GM12872 (cell line): Measurements from ENCODE around the gene MMRN1.

ENCODE experiments used
- TF ChIP-seq, protein P1 (sequence below): IDR thresholded peaks from 3 replicates; pipeline ENCODE4 v1.5.1; 2011; ENCODE audit warnings: low read depth, mild to moderate bottlenecking, low read length, moderate library complexity; ENCODE audit not compliant: insufficient read depth

The MMRN1 gene

DNA sequence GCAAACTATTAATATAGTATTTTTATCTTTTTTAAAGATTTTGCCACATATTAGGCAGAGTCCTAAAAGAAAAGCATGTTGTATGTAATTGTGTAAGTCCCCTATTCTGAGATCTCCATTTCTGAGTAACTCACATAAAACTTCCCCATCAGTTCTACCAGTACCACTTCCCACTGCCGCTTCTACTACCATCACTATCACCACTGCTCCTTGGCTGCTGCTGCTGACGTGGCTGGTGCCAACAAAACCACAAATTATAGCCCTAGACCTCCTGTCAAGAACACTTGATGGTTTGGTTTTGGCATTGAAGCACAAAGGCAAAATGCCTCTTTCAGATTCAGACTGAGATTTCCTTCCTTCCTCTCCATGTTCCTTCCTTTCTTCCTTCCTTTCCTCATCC is 106.4 kb downstream of the MMRN1 start:
- TF ChIP-seq, protein P1, sequence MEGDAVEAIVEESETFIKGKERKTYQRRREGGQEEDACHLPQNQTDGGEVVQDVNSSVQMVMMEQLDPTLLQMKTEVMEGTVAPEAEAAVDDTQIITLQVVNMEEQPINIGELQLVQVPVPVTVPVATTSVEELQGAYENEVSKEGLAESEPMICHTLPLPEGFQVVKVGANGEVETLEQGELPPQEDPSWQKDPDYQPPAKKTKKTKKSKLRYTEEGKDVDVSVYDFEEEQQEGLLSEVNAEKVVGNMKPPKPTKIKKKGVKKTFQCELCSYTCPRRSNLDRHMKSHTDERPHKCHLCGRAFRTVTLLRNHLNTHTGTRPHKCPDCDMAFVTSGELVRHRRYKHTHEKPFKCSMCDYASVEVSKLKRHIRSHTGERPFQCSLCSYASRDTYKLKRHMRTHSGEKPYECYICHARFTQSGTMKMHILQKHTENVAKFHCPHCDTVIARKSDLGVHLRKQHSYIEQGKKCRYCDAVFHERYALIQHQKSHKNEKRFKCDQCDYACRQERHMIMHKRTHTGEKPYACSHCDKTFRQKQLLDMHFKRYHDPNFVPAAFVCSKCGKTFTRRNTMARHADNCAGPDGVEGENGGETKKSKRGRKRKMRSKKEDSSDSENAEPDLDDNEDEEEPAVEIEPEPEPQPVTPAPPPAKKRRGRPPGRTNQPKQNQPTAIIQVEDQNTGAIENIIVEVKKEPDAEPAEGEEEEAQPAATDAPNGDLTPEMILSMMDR, result no peak

DNA sequence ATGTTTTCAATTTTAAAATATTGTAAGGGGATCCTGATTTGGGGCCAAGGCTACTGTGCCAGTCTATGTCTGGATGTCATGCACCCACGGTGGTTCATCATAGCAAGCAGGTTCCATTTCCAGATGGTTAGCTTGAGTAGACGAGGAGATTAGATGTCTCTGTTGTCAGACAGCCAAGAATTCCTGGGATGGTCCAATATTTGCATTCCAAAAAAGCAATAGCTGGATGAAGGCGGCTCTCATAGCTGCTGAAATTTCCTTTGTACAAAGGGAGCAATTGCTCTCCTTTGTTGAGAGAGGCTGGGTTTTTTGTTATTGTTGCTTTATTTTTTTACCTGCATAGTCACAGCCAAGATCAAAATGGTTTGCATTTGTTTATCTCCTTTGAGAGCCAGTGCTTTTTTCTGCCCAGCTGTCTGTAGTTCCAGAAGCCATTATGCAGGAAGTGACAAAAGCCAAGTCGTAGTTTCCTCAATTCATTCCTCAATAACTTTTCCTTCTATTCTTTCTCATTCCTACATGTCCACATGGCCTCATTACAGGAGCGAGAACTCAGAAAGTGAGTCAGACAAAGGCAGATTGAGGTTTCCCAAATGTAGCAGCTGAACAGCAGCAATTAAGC is 107.9 kb downstream of the MMRN1 start:
- TF ChIP-seq, protein P1, result no peak
